K562 (cell line): ENCODE results near the gene RNF26. TPM values are rescaled to one million over a fixed set of nuclear protein-coding genes. Genes with fewer than 3 reads are reported as not detected.

ENCODE experiments used
- ATAC-seq: fragments of 200-7000 bp; cut with Tn5 transposase; 3 replicates; pipeline ENCODE4 v1.9.1; 2020; ENCODE audit warnings: moderate library complexity
- BruUV-seq: library from RNA; stranded (reverse); fragments of 400-500 nt; replicated peaks from 2 replicates; lab custom pipeline; 2021; lab: Mats Ljungman, UMichigan
- CTCF ChIA-PET: fragments of 300-600 bp; formaldehyde crosslinking; extraction: SDS; loops from one replicate; lab custom pipeline; 2021; ENCODE audit warnings: low intra/inter-chr PET ratio; lab: Yijun Ruan, JAX
- POLR2A ChIA-PET: fragments of 300-600, 350-650 bp; sonication (Branson Sonifier 250); formaldehyde crosslinking; extraction: SDS; loops from one replicate; lab custom pipeline; 2021; ENCODE audit warnings: antibody characterized with exemption, inconsistent platforms; lab: Yijun Ruan, JAX
- DNase-seq, 4 experiments: peaks; one replicate each; pipeline versions ENCODE4 v3.0.0 to v3.0.0-alpha.2; 2011 to 2018; ENCODE audit warnings: low spot score in 3 of 4, mixed read lengths in 3 of 4; ENCODE audit errors: extremely low read depth in 1 of 4
- FAIRE-seq: peaks from 2 replicates; lab custom pipeline; 2011; peaks lifted over from hg19 to GRCh38; lab: Jason Lieb, UNC
- H2AFZ ChIP-seq: 2 replicates; pipeline ENCODE4 v1.6.0; 2011; ENCODE audit warnings: low read depth, low read length, control low read depth, inconsistent platforms
- H3K27ac ChIP-seq: fragments of 200-600 bp; 3 replicates; pipeline ENCODE4 v1.8.0; 2011; ENCODE audit warnings: low read depth, mild to moderate bottlenecking, control low read depth, inconsistent platforms, low read length, moderate library complexity, mixed read lengths; ENCODE audit errors: extremely low read depth
- H3K27me3 ChIP-seq, 2 experiments: fragments of 300-600 bp in 1 of 2; 2 replicates in 1 of 2; 3 replicates in 1 of 2; pipeline versions ENCODE4 v1.6.0 to v1.8.0; 2011; ENCODE audit warnings: inconsistent platforms in 2 of 2, low read length in 2 of 2, mild to moderate bottlenecking in 1 of 2, mixed read lengths in 1 of 2, moderate library complexity in 1 of 2; ENCODE audit not compliant: control insufficient read depth in 2 of 2, insufficient read depth in 2 of 2
- H3K36me3 ChIP-seq: fragments of 300-600 bp; 3 replicates; pipeline ENCODE4 v1.8.0; 2011; ENCODE audit warnings: mild to moderate bottlenecking, low read length, inconsistent platforms; ENCODE audit not compliant: control insufficient read depth, insufficient read depth
- H3K4me1 ChIP-seq, 2 experiments: fragments of 200-600 bp in 1 of 2; replicated peaks in 1 of 2; 2 replicates in 1 of 2; 3 replicates in 1 of 2; pipeline versions ENCODE4 v1.5.1 to v1.8.0; 2011; ENCODE audit warnings: inconsistent platforms in 2 of 2, low read length in 2 of 2, mild to moderate bottlenecking in 1 of 2, mixed read lengths in 1 of 2, moderate library complexity in 1 of 2; ENCODE audit not compliant: control insufficient read depth in 2 of 2, insufficient read depth in 2 of 2
- H3K4me2 ChIP-seq: 2 replicates; pipeline ENCODE4 v1.6.1; 2011; ENCODE audit warnings: low read length, control low read depth, inconsistent platforms, mixed read lengths; ENCODE audit not compliant: insufficient read depth
- H3K4me3 ChIP-seq: fragments of 200-600 bp; sonication (generic), shearing (Covaris generic); 2 replicates; pipeline ENCODE4 v1.5.1; 2016; ENCODE audit warnings: control low read depth, inconsistent platforms
- H3K79me2 ChIP-seq: fragments of 200-600 bp; 3 replicates; pipeline ENCODE4 v1.8.0; 2011; ENCODE audit warnings: low read length, inconsistent platforms; ENCODE audit not compliant: control insufficient read depth, insufficient read depth
- H3K9ac ChIP-seq, 2 experiments: 2 replicates each; pipeline versions ENCODE4 v1.6.0 to v1.6.1; 2011; ENCODE audit warnings: low read depth in 2 of 2, low read length in 2 of 2, control low read depth in 1 of 2, inconsistent platforms in 1 of 2, mild to moderate bottlenecking in 1 of 2, mixed read lengths in 1 of 2; ENCODE audit not compliant: insufficient read depth in 1 of 2
- H3K9me1 ChIP-seq: one replicate; pipeline ENCODE4 v1.6.0; 2011; ENCODE audit warnings: inconsistent platforms, mild to moderate bottlenecking, low read length, moderate library complexity; ENCODE audit not compliant: control insufficient read depth, insufficient read depth
- H3K9me3 ChIP-seq: replicated peaks from 2 replicates; pipeline ENCODE4 v1.5.1; 2011; ENCODE audit warnings: low read depth, low read length, inconsistent platforms; ENCODE audit not compliant: control insufficient read depth, insufficient read depth
- H4K20me1 ChIP-seq: replicated peaks from 2 replicates; pipeline ENCODE4 v1.6.1; 2011; ENCODE audit warnings: low read length, inconsistent platforms, mixed read lengths; ENCODE audit not compliant: control insufficient read depth, insufficient read depth
- ARHGAP35 ChIP-seq: fragments of 450-650 bp; IDR thresholded peaks from 2 replicates; pipeline ENCODE4 v1.6.1; 2018; ENCODE audit not compliant: partially characterized antibody
- NR3C1 ChIP-seq: sonication (generic); formaldehyde crosslinking; IDR thresholded peaks from 2 replicates; pipeline ENCODE4 v1.8.1; 2022; ENCODE audit warnings: missing genetic modification reagents
- PHF20 ChIP-seq: fragments of 450-650 bp; IDR thresholded peaks from 2 replicates; pipeline ENCODE4 v1.6.1; 2018; ENCODE audit not compliant: partially characterized antibody
- PRDM10 ChIP-seq: fragments of 450-650 bp; IDR thresholded peaks from 2 replicates; pipeline ENCODE4 v1.6.1; 2018; ENCODE audit not compliant: partially characterized antibody
- SIX5 ChIP-seq, 2 experiments: IDR thresholded peaks; 2 replicates each; pipeline ENCODE4 v1.6.1; 2011; ENCODE audit warnings: low read length in 2 of 2, borderline replicate concordance in 1 of 2, low read depth in 1 of 2, mild to moderate bottlenecking in 1 of 2, moderate library complexity in 1 of 2; ENCODE audit not compliant: insufficient read depth in 1 of 2
- TRIM25 ChIP-seq: fragments of 450-650 bp; IDR thresholded peaks from 2 replicates; pipeline ENCODE4 v1.7.0; 2016; ENCODE audit warnings: borderline replicate concordance
- WHSC1 ChIP-seq: IDR thresholded peaks from one replicate; pipeline ENCODE4 v1.6.1; 2012; ENCODE audit warnings: low read length, control low read depth, inconsistent platforms
- ZBTB34 ChIP-seq: fragments of 250-450 bp; sonication (Bioruptor Pico); IDR thresholded peaks from 2 replicates; pipeline ENCODE4 v1.8.0; 2021; ENCODE audit warnings: mild to moderate bottlenecking, moderate library complexity
- WGBS: fragments of 100-300 bp; shearing (Covaris generic); methylation state at CpG from one replicate; pipeline ENCODE4 v1.1.6; 2016; ENCODE audit warnings: low coverage, mixed read lengths; ENCODE audit not compliant: insufficient coverage; ENCODE audit errors: missing lambda C conversion rate; 5-methylcytosine and 5-hydroxymethylcytosine counted together
- in situ Hi-C: fragments of 300-500 bp; cut with MboI; formaldehyde crosslinking; loops from 4 replicates; pipeline ENCODE4 v1.15.0; 2018; ENCODE audit warnings: inconsistent platforms, mixed read lengths
- intact Hi-C: fragments of 100-400 bp; cut with micrococcal nuclease; formaldehyde crosslinking; loops from 2 replicates; pipeline ENCODE4 v1.14.2; 2022
- polyA plus RNA-seq, 8 experiments: library from polyadenylated mRNA; depleted of rRNA in 4 of 8; stranded (reverse) in 5 of 8; unstranded in 3 of 8; fragments of >200 nt; fragmentation: Nextera tagmentation in 2 of 8; fragmentation: Illumina TruSeq in 1 of 8; extraction: Ambion mirVana in 2 of 8; extraction: Trizol in 1 of 8; gene quantifications; 2 replicates each; pipeline versions ENCODE4 v1.2.1 to v1.2.3, GENCODE V29; 2011 to 2014; ENCODE audit warnings: inconsistent platforms in 1 of 8, missing spikeins in 1 of 8
- total RNA-seq, 7 experiments: library from RNA; depleted of rRNA in 6 of 7; stranded (reverse); fragments of >200 nt in 6 of 7; fragmentation: Illumina TruSeq in 2 of 7; extraction: Trizol in 2 of 7; gene quantifications; 2 replicates each; pipeline versions ENCODE4 v1.2.1 to v1.2.3, GENCODE V29; 2011 to 2021; ENCODE audit warnings: low replicate concordance in 1 of 7
- TF ChIP-seq, protein P1 (sequence below): fragments of 450-650 bp; IDR thresholded peaks from 2 replicates; pipeline ENCODE4 v1.6.1; 2016
- TF ChIP-seq, protein P2 (sequence below), 3 experiments: IDR thresholded peaks in 2 of 3; conservative IDR thresholded peaks in 1 of 3; 2 replicates each; pipeline ENCODE4 v1.5.1; 2011 to 2012; ENCODE audit warnings: low read length in 3 of 3, mild to moderate bottlenecking in 3 of 3, control low read depth in 2 of 3, improper control_type of control experiment in 1 of 3, inconsistent platforms in 1 of 3, low read depth in 1 of 3, mixed read lengths in 1 of 3, moderate library complexity in 1 of 3; ENCODE audit not compliant: insufficient read depth in 2 of 3

RNF26 gene
- total and polyA plus RNA-seq, 9 of the 15 experiments (the other 6 are each of a cell fraction or from before 2014, with no cell fraction given) = 5.3 to 53.6 (median 12.7) TPM

- Histone ChIP-seq H3K79me2 (no peaks in the 10 kb centered on the region), H3K9ac (no peak overlapping the region), H3K9me3 (no peaks in the 10 kb centered on the region), H3K36me3 (peaks cover 76% of the 10 kb centered on the region), H3K27ac (no peak overlapping the region), H3K4me3 (no peak overlapping the region), H3K9me1 (no peaks in the 10 kb centered on the region), H3K4me1 (peaks cover 0 to 8% of the 10 kb centered on the region in 2 experiments; a peak in 2 of 5 replicates), H3K4me2 (no peak overlapping the region), H3K27me3 (no peaks in the 10 kb centered on the region), H4K20me1 (no peaks in the 10 kb centered on the region), H2AFZ (no peak overlapping the region)
- POLR2A ChIA-PET = interaction anchor here (0.8 to 2.5 kb wide), 5 partner anchors 9 to 18 kb away, joined by 3 to 14 read pairs (median 4); partner anchors contain the start of gene MCAM
- no TSS peak for BruUV-seq
- ATAC-seq (peak; percentile 71), FAIRE-seq (peak; percentile 32), DNase-seq (peak in 1 of 4 experiments; percentile 42)
- CTCF ChIA-PET = interaction anchor here (0.6 kb wide), 1 partner anchor 211 kb away, joined by 3 read pairs; no protein-coding TSS in a partner anchor
- WGBS = 33% methylated on average over 1 of the region's 1 CpG
- in situ Hi-C loops (no loop called here), intact Hi-C loops (no loop called here)
- no peak for TF ChIP-seq ZBTB34 (CRISPR knock-in tag)
- no peak for TF ChIP-seq NR3C1 (CRISPR knock-in tag)
- TF ChIP-seq, protein P1, sequence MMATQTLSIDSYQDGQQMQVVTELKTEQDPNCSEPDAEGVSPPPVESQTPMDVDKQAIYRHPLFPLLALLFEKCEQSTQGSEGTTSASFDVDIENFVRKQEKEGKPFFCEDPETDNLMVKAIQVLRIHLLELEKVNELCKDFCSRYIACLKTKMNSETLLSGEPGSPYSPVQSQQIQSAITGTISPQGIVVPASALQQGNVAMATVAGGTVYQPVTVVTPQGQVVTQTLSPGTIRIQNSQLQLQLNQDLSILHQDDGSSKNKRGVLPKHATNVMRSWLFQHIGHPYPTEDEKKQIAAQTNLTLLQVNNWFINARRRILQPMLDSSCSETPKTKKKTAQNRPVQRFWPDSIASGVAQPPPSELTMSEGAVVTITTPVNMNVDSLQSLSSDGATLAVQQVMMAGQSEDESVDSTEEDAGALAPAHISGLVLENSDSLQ = no peak
- no peak for TF ChIP-seq PHF20
- no peak for TF ChIP-seq TRIM25
- TF ChIP-seq, protein P2, sequence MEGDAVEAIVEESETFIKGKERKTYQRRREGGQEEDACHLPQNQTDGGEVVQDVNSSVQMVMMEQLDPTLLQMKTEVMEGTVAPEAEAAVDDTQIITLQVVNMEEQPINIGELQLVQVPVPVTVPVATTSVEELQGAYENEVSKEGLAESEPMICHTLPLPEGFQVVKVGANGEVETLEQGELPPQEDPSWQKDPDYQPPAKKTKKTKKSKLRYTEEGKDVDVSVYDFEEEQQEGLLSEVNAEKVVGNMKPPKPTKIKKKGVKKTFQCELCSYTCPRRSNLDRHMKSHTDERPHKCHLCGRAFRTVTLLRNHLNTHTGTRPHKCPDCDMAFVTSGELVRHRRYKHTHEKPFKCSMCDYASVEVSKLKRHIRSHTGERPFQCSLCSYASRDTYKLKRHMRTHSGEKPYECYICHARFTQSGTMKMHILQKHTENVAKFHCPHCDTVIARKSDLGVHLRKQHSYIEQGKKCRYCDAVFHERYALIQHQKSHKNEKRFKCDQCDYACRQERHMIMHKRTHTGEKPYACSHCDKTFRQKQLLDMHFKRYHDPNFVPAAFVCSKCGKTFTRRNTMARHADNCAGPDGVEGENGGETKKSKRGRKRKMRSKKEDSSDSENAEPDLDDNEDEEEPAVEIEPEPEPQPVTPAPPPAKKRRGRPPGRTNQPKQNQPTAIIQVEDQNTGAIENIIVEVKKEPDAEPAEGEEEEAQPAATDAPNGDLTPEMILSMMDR (IDR thresholded peaks at IDR 0.05 in 2 of 3, conservative IDR thresholded peaks at IDR 0.05 in 1 of 3; ENCODE audit: insufficient read depth in 2 of 3, low read depth in 1 of 3, low read length in 3 of 3) = peak; percentile 25 to 46 (median 31); a peak in 4 of 6 replicates
- TF ChIP-seq PRDM10 = peak; percentile 50
- no peak for TF ChIP-seq ARHGAP35
- no peak for TF ChIP-seq WHSC1
- no peak for TF ChIP-seq SIX5 (IDR thresholded peaks at IDR 0.05; ENCODE audit: borderline replicate concordance in 1 of 2, insufficient read depth in 1 of 2, low read depth in 1 of 2, low read length in 2 of 2)
Observed at GRCh38 chr11:119307219-119307618, 27.1 kb upstream of the RNF26 start.
